GM19351 (cell line): ENCODE measurements around the gene CNTFR.

ENCODE experiments used
- ATAC-seq: cut with Tn5 transposase; IDR thresholded peaks from one replicate; pipeline ENCODE4 v1.9.1; 2021; ENCODE audit warnings: mild to moderate bottlenecking, moderate library complexity; ENCODE audit not compliant: unreplicated experiment

Gene CNTFR

GRCh38 chr9:34591248-34591916 is 1.9 kb upstream of the CNTFR start:
- no peak for ATAC-seq

GRCh38 chr9:34590381-34591247 is 1.1 kb upstream of the CNTFR start:
- no peak for ATAC-seq

- no peak for ATAC-seq
These were observed 571 bp downstream of the CNTFR start for GRCh38 chr9:34588671-34589635.

GRCh38 chr9:34587271-34587670 is 2.3 kb downstream of the CNTFR start:
- ATAC-seq, result no peak

- no peak for ATAC-seq
These were observed 3.4 kb downstream of the CNTFR start for GRCh38 chr9:34585946-34586669.

- ATAC-seq, result no peak
These were observed 4.6 kb downstream of the CNTFR start for GRCh38 chr9:34584970-34585369.

- ATAC-seq, result no peak
These were observed 6.7 kb downstream of the CNTFR start for GRCh38 chr9:34582787-34583186.

GRCh38 chr9:34581318-34581717 is 8.2 kb downstream of the CNTFR start:
- no peak for ATAC-seq

- ATAC-seq, result no peak
These were observed 9.2 kb downstream of the CNTFR start for GRCh38 chr9:34580358-34580757.

- ATAC-seq, result no peak
These were observed 9.7 kb downstream of the CNTFR start for GRCh38 chr9:34579808-34580163.

GRCh38 chr9:34579104-34579807 is 10.3 kb downstream of the CNTFR start:
- no peak for ATAC-seq

GRCh38 chr9:34578241-34579103 is 11.1 kb downstream of the CNTFR start:
- ATAC-seq, result no peak

GRCh38 chr9:34577400-34578240 is 11.9 kb downstream of the CNTFR start:
- ATAC-seq, result no peak

GRCh38 chr9:34576597-34577399 is 12.7 kb downstream of the CNTFR start:
- ATAC-seq, result no peak

- no peak for ATAC-seq
These were observed 13.5 kb downstream of the CNTFR start for GRCh38 chr9:34575862-34576596.

- ATAC-seq, result no peak
These were observed 14.3 kb downstream of the CNTFR start for GRCh38 chr9:34575241-34575640.

GRCh38 chr9:34574571-34574970 is 15.0 kb downstream of the CNTFR start:
- ATAC-seq, result no peak
